GM12878 (cell line): Measurements from ENCODE around the gene DUSP14. TPM values are rescaled to one million over a fixed set of nuclear protein-coding genes. Genes with fewer than 3 reads are reported as not detected.

Source experiments
- ATAC-seq: fragments of 200-7000 bp; cut with Tn5 transposase; 3 replicates; pipeline ENCODE4 v1.9.1; 2020; ENCODE audit warnings: mild to moderate bottlenecking, moderate library complexity
- BruUV-seq: library from RNA; stranded (reverse); fragments of 400-500 nt; replicated peaks from 2 replicates; lab custom pipeline; 2021; lab: Mats Ljungman, UMichigan
- CTCF ChIA-PET: fragments of 300-600 bp; sonication (Branson Sonifier 250); formaldehyde crosslinking; extraction: SDS; loops from one replicate; lab custom pipeline; 2021; ENCODE audit warnings: inconsistent platforms; lab: Yijun Ruan, JAX
- POLR2A ChIA-PET: fragments of 350-600 bp; formaldehyde crosslinking; extraction: SDS; loops from one replicate; lab custom pipeline; 2021; ENCODE audit warnings: inconsistent platforms; lab: Charles Lee
- RAD21 ChIA-PET: fragments of 300-600 bp; sonication (Branson Sonifier 250); formaldehyde crosslinking; loops from one replicate; lab custom pipeline; 2023; ENCODE audit warnings: antibody characterized with exemption; ENCODE audit not compliant: unreplicated experiment; lab: Charles Lee
- SMC1A ChIA-PET: fragments of 300-600 bp; sonication (Branson Sonifier 250); formaldehyde crosslinking; loops from one replicate; lab custom pipeline; 2023; ENCODE audit not compliant: unreplicated experiment, uncharacterized antibody; lab: Charles Lee
- DNase-seq: peaks from one replicate; pipeline ENCODE4 v3.0.0-alpha.2; 2011; ENCODE audit warnings: low read depth, low spot score
- FAIRE-seq: peaks from 3 replicates; lab custom pipeline; 2011; peaks lifted over from hg19 to GRCh38; lab: Jason Lieb, UNC
- H2AFZ ChIP-seq: 2 replicates; pipeline ENCODE4 v1.6.0; 2011; ENCODE audit warnings: low read depth, low read length, control low read depth; ENCODE audit not compliant: control insufficient read depth
- H3K27ac ChIP-seq: 2 replicates; pipeline ENCODE4 v1.5.1; 2011; ENCODE audit warnings: control low read depth; ENCODE audit not compliant: control insufficient read depth, insufficient read depth
- H3K27me3 ChIP-seq, 2 experiments: replicated peaks in 1 of 2; 2 replicates each; pipeline versions ENCODE4 v1.6.0 to v1.6.1; 2011; ENCODE audit warnings: low read length in 1 of 2; ENCODE audit not compliant: control insufficient read depth in 2 of 2, insufficient read depth in 2 of 2
- H3K36me3 ChIP-seq, 2 experiments: 2 replicates each; pipeline ENCODE4 v1.5.1; 2011; ENCODE audit warnings: low read length in 1 of 2; ENCODE audit not compliant: control insufficient read depth in 2 of 2, insufficient read depth in 2 of 2
- H3K4me1 ChIP-seq: 2 replicates; pipeline ENCODE4 v1.6.1; 2011; ENCODE audit warnings: mild to moderate bottlenecking, low read length, moderate library complexity, mixed read lengths; ENCODE audit not compliant: control insufficient read depth, insufficient read depth
- H3K4me2 ChIP-seq: 2 replicates; pipeline ENCODE4 v1.6.0; 2011; ENCODE audit warnings: control low read depth; ENCODE audit not compliant: control insufficient read depth, insufficient read depth
- H3K4me3 ChIP-seq: fragments of 200-600 bp; sonication (generic); 2 replicates; pipeline ENCODE4 v1.5.1; 2016
- H3K79me2 ChIP-seq: 2 replicates; pipeline ENCODE4 v1.6.0; 2011; ENCODE audit warnings: low read length; ENCODE audit not compliant: control insufficient read depth, insufficient read depth
- H3K9ac ChIP-seq: 2 replicates; pipeline ENCODE4 v1.8.0; 2011; ENCODE audit warnings: low read length, control low read depth, mixed read lengths; ENCODE audit not compliant: control insufficient read depth, insufficient read depth
- H3K9me3 ChIP-seq: replicated peaks from 3 replicates; pipeline ENCODE4 v1.5.1; 2011; ENCODE audit warnings: mild to moderate bottlenecking, low read length; ENCODE audit not compliant: control insufficient read depth, insufficient read depth
- H4K20me1 ChIP-seq: 2 replicates; pipeline ENCODE4 v1.6.0; 2011; ENCODE audit not compliant: control insufficient read depth, insufficient read depth
- FOXK2 ChIP-seq: fragments of 450-650 bp; IDR thresholded peaks from 2 replicates; pipeline ENCODE4 v1.6.1; 2017; ENCODE audit warnings: mild to moderate bottlenecking, moderate library complexity
- GATAD2B ChIP-seq: fragments of 450-650 bp; conservative IDR thresholded peaks from 2 replicates; pipeline ENCODE4 v1.6.1; 2017; ENCODE audit warnings: low read depth, mild to moderate bottlenecking, moderate library complexity
- MLLT1 ChIP-seq: fragments of 450-650 bp; IDR thresholded peaks from 2 replicates; pipeline ENCODE4 v1.6.1; 2016; ENCODE audit warnings: mild to moderate bottlenecking
- NFIC ChIP-seq: IDR thresholded peaks from 2 replicates; pipeline ENCODE4 v1.6.1; 2012; ENCODE audit warnings: low read depth, mild to moderate bottlenecking, inconsistent platforms, low read length, moderate library complexity
- SREBF1 ChIP-seq: IDR thresholded peaks from 2 replicates; pipeline ENCODE4 v1.6.1; 2012; ENCODE audit warnings: mild to moderate bottlenecking, low read length
- ZNF217 ChIP-seq: fragments of 450-650 bp; IDR thresholded peaks from 2 replicates; pipeline ENCODE4 v1.6.1; 2017; ENCODE audit warnings: antibody characterized with exemption, mild to moderate bottlenecking
- WGBS: methylation state at CpG from one replicate; pipeline ENCODE4 v1.1.6; 2016; ENCODE audit warnings: low lambda C conversion rate; ENCODE audit not compliant: insufficient replicate concordance, insufficient coverage; ENCODE audit errors: missing lambda C conversion rate; 5-methylcytosine and 5-hydroxymethylcytosine counted together
- in situ Hi-C: fragments of 300-500 bp; cut with MboI; formaldehyde crosslinking; loops from 9 replicates; pipeline ENCODE4 v1.14.3; 2018; ENCODE audit warnings: mixed read lengths
- intact Hi-C: fragments of 100-400 bp; cut with micrococcal nuclease; formaldehyde crosslinking; loops from one replicate; pipeline ENCODE4 v1.14.2; 2022; ENCODE audit not compliant: unreplicated experiment
- polyA plus RNA-seq, 11 experiments: library from polyadenylated mRNA; depleted of rRNA in 4 of 11; unstranded in 6 of 11; stranded (reverse) in 5 of 11; fragments of >200 nt; fragmentation: Nextera tagmentation in 4 of 11; fragmentation: Illumina TruSeq in 1 of 11; extraction: Ambion mirVana in 4 of 11; extraction: Trizol in 1 of 11; gene quantifications; 1 replicate in 1 of 11; 2 replicates in 10 of 11; pipeline versions ENCODE4 v1.2.1 to v1.2.3, GENCODE V29; 2011 to 2016; ENCODE audit warnings: inconsistent platforms in 2 of 11, missing spikeins in 2 of 11, low read depth in 1 of 11
- total RNA-seq, 4 experiments: library from RNA; depleted of rRNA in 3 of 4; stranded (reverse); fragments of >200 nt in 3 of 4; fragmentation: Illumina TruSeq in 1 of 4; extraction: Trizol in 1 of 4; gene quantifications; 2 replicates each; pipeline versions ENCODE4 v1.2.1 to v1.2.3, GENCODE V29; 2013 to 2021
- TF ChIP-seq, protein P1 (sequence below): fragments of 450-650 bp; IDR thresholded peaks from 2 replicates; pipeline ENCODE4 v1.6.1; 2014; ENCODE audit warnings: mild to moderate bottlenecking
- TF ChIP-seq, protein P2 (sequence below): IDR thresholded peaks from 2 replicates; pipeline ENCODE4 v1.6.1; 2012; ENCODE audit warnings: mild to moderate bottlenecking, low read depth, low read length

DUSP14 gene
- total and polyA plus RNA-seq, 10 of the 15 experiments (the other 5 are each of a cell fraction or from before 2014, with no cell fraction given), result 14.5 to 36.5 (median 24.4) TPM

GRCh38 chr17:37470181-37470580 is 19.5 kb upstream of the DUSP14 start:
- Histone ChIP-seq H3K9ac (no peak overlapping the region), H3K27me3 (no peaks in the 10 kb centered on the region), H3K4me2 (no peak overlapping the region), H3K4me3 (no peak overlapping the region), H3K4me1 (no peaks in the 10 kb centered on the region), H4K20me1 (no peaks in the 10 kb centered on the region), H3K36me3 (peaks cover 8 to 16% of the 10 kb centered on the region in 2 experiments), H2AFZ (no peak overlapping the region), H3K79me2 (no peaks in the 10 kb centered on the region), H3K9me3 (no peaks in the 10 kb centered on the region), H3K27ac (no peak overlapping the region)
- no peak for DNase-seq
- no peak for FAIRE-seq
- intact Hi-C loops, result no loop called here
- ChIA-PET RAD21 (no interaction called here), POLR2A (no interaction called here), SMC1A (no interaction called here), CTCF (no interaction called here)
- TF ChIP-seq, protein P1, sequence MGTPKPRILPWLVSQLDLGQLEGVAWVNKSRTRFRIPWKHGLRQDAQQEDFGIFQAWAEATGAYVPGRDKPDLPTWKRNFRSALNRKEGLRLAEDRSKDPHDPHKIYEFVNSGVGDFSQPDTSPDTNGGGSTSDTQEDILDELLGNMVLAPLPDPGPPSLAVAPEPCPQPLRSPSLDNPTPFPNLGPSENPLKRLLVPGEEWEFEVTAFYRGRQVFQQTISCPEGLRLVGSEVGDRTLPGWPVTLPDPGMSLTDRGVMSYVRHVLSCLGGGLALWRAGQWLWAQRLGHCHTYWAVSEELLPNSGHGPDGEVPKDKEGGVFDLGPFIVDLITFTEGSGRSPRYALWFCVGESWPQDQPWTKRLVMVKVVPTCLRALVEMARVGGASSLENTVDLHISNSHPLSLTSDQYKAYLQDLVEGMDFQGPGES, result no peak
- in situ Hi-C loops, result no loop called here
- 96% methylated on average over 7 of the region's 7 CpGs for WGBS
- ATAC-seq, result no peak
- no TSS peak for BruUV-seq

GRCh38 chr17:37475731-37476420 is 13.8 kb upstream of the DUSP14 start:
- in situ Hi-C loops, result no loop called here
- ATAC-seq, result no peak
- Histone ChIP-seq H3K79me2 (no peaks in the 10 kb centered on the region), H3K9ac (no peak overlapping the region), H2AFZ (no peak overlapping the region), H3K4me1 (no peaks in the 10 kb centered on the region), H4K20me1 (no peaks in the 10 kb centered on the region), H3K27ac (no peak overlapping the region), H3K9me3 (no peaks in the 10 kb centered on the region), H3K36me3 (peaks cover 10 to 24% of the 10 kb centered on the region in 2 experiments; a peak in 3 of 4 replicates), H3K4me3 (no peak overlapping the region), H3K4me2 (no peak overlapping the region), H3K27me3 (no peaks in the 10 kb centered on the region)
- DNase-seq, result no peak
- BruUV-seq, result no TSS peak
- POLR2A ChIA-PET, result no interaction called here
- SMC1A ChIA-PET, result no interaction called here
- whole genome bisulfite sequencing, result 100% methylated on average over 1 of the region's 1 CpG
- RAD21 ChIA-PET, result no interaction called here
- CTCF ChIA-PET, result interaction anchor here (1.0 to 1.4 kb wide), 2 partner anchors 11 to 99 kb away, joined by 3 to 4 read pairs; no protein-coding TSS in a partner anchor
- FAIRE-seq, result no peak
- intact Hi-C loops, result no loop called here
- no peak for TF ChIP-seq FOXK2
- no peak for TF ChIP-seq SREBF1
- TF ChIP-seq, protein P2, sequence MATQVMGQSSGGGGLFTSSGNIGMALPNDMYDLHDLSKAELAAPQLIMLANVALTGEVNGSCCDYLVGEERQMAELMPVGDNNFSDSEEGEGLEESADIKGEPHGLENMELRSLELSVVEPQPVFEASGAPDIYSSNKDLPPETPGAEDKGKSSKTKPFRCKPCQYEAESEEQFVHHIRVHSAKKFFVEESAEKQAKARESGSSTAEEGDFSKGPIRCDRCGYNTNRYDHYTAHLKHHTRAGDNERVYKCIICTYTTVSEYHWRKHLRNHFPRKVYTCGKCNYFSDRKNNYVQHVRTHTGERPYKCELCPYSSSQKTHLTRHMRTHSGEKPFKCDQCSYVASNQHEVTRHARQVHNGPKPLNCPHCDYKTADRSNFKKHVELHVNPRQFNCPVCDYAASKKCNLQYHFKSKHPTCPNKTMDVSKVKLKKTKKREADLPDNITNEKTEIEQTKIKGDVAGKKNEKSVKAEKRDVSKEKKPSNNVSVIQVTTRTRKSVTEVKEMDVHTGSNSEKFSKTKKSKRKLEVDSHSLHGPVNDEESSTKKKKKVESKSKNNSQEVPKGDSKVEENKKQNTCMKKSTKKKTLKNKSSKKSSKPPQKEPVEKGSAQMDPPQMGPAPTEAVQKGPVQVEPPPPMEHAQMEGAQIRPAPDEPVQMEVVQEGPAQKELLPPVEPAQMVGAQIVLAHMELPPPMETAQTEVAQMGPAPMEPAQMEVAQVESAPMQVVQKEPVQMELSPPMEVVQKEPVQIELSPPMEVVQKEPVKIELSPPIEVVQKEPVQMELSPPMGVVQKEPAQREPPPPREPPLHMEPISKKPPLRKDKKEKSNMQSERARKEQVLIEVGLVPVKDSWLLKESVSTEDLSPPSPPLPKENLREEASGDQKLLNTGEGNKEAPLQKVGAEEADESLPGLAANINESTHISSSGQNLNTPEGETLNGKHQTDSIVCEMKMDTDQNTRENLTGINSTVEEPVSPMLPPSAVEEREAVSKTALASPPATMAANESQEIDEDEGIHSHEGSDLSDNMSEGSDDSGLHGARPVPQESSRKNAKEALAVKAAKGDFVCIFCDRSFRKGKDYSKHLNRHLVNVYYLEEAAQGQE, result no peak
- no peak for TF ChIP-seq NFIC
- no peak for TF ChIP-seq ZNF217
- TF ChIP-seq MLLT1, result no peak
- TF ChIP-seq GATAD2B, result no peak
